Renal pelvis (tissue), 4 donors: ENCODE data around the gene OTOG. TPM values are rescaled to one million over a fixed set of nuclear protein-coding genes. Genes with fewer than 3 reads are reported as not detected.

ENCODE experiments used
- DNase-seq: peaks from one replicate; pipeline ENCODE4 v3.0.0-alpha.2; 2013
- polyA plus RNA-seq, 3 donors: library from polyadenylated mRNA; unstranded; fragments of 120-200 nt; gene quantifications; one replicate each; pipeline ENCODE4 v1.2.1, GENCODE V29; 2013; ENCODE audit not compliant: insufficient read length in 3 of 3

OTOG gene
- polyA plus RNA-seq, 3 donors: 0.13 to 0.66 (median 0.59) TPM

DNA sequence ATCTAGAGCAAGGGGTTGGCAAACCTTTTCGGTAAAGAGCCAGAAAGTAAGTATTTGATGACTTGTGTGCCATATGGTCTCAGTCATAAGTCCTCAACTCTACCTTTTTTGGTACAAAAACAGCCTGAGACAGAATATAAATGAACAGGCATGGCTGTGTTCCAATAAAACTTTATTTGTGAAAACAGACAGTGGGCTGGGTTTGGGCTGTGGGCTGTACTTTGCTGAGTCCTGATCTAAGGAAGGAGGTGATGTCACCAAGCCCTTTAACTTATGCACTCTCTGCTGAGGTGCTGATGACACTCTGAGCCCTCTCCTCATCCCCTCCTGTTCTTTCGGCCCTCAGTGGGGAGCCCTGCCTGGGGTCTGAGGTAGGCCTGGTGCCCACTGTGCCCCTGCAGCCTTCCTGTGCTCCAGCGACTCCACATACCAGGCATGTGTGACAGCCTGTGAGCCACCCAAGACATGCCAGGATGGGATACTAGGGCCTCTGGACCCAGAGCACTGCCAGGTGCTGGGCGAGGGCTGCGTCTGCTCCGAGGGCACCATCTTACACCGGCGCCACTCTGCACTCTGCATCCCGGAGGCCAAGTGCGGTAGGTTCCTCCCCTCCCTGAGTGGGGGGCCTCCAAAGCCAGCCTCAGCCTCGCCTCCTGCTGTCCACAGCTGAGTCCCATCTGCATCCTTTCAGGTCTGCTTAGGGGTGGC, 86.4 kb downstream of the OTOG start:
- DNase-seq: no peak

DNA sequence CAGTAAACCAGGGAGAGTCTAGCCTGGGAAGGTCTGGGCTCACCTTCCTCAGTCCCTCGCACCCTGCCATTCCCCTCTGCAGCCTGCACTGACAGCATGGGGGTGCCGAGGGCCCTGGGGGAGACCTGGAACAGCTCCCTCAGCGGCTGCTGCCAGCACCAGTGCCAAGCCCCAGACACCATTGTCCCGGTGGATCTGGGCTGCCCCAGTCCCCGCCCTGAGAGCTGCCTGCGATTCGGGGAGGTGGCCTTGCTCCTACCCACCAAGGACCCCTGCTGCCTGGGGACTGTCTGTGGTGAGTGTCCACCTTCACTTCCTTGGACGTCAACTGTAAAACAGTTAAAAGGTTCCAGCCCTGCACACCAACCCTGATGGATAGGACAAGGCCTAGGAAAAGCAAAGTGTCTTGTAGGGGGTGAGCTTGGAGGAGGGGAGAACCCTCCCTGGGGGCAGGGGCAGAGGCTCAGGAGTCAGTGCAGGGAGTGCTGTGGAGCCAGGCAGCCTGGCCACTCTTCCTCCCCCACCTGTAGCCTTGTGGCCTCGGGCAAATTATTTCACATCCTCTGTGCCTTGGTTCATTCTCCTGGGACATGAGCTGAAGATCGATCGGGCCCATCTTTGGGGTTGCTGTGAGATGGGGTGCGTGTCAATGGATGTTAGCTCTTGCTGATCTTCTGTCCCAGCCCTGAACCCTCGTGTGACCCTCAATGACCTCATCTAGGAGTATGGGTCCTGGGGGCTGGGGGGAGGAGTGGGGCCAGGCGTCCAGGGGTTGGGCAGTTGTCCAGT, 87.1 kb downstream of the OTOG start:
- no peak for DNase-seq

DNA sequence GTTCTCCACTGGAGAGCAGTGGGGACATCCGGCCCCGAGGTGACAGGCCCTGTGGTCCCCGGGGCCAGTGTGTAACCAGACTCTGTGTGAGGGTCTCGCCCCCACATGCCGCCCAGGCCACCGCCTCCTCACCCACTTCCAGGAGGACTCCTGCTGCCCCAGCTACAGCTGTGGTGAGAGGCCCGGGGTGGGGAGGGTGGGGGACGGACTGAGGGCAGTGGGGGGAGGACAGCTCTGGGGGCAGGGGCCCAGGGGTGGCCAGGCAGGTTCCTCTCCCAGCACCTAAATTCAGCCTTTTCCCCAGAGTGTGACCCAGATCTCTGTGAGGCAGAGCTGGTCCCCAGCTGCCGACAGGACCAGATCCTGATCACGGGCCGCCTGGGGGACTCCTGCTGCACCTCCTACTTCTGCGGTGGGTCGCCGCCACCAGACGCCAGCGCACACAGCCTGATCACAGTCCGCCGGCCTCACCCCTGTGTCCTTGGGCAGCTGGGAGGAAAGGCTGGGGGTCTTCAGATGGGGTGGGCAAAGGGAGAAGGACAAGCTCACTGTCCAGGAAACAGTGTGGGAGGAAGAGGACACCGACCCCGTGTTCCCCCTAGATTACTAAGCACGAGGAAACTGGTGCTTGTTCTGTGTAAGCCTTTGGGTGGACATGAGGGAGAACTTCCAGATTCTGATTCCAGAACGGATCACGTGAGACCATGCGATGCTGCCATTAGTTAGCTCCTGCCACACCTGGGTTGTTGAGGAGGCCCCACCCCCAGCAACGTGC, 87.9 kb downstream of the OTOG start:
- no peak for DNase-seq

DNA sequence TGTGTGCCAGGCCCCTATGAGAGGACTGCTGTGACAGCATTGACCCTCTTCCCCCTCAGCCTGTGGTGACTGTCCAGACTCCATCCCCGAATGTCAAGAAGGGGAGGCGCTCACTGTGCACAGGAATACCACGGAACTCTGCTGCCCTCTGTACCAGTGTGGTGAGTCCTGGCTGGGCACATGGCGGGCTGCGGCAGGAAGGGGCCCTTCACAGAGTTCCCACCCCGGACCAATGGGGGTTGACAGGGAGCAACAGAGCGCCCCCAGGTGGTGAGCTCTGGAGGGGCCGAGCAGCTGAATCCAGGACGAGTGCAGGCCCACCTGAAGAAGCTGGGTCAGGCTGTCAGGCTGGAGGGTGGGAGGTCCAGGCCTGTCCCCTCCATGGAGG, 88.5 kb downstream of the OTOG start:
- no peak for DNase-seq

DNA sequence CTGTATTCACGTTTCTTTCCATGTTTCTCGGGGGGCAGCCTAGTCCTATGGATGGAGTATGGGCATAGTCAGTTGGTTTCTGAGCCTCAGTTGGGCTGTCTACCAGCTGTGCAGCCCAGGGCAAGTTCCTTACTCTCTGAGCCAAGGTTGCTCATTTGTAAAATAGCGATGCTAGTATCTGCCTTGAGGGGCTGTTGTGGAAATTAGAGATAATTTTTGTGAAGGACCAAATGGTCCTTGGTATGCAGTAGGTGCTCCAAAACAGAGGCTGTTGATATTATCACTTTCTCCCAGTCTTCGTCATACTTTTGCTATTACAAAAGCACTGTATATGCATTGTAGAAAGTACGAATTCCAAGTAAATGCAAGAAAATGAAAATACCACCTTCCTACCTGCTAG, 89.7 kb downstream of the OTOG start:
- DNase-seq: no peak

DNA sequence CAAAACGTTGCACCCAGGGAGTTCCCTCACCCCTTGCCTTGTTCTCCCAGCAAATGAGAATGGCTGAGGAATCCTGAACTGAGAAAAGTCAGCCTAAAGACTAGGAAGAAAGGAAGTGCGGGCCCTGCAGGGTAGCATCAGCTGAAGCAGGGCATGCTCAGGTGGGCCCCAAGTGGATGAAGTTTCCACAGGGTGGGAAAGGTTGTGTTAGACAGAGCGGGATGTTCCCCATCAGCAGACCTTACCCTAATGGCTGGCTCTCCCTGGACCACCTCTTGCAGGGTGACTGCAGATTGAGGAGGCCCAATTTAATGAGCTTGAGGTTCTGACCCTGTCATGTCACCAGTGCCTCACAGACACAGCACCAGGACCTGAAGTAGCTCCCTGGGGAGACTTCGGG, 90.8 kb downstream of the OTOG start:
- no peak for DNase-seq

DNA sequence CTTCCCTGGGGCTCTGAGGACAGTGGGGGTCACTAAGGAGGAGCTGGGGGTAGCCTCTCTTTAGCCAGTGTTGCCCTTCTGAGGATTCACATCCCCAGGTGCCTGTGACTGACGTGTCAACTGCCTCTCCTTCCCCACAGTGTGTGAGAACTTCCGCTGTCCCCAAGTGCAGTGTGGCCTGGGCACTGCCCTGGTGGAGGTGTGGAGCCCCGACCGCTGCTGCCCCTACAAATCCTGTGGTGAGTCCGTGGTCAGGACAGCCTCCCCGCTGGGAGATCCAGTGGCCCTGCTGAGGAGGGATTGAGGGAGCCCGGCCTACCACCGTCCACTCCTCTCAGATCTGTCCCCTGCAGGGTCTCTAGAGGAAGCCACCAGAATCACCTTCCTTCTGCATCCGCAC, 91.3 kb downstream of the OTOG start:
- no peak for DNase-seq

DNA sequence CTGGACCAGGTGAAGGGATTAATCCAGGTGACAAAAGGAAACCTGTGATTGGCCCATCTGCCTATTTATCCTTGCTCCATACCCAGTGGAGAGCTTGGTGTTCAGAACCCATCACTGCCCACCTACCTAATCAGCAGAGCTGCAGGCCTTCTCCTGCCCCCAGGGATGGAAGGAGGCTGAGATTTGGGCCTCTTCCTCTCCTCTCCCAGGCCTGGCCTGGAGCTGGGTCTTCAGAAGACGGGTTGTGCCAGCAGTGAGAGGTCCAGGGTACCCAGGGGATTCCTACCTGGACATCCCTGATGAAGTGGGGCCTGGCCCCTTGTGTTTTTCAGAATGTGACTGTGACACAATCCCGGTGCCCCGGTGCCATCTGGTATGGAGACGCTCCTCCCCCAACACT, 92.0 kb downstream of the OTOG start:
- no peak for DNase-seq

DNA sequence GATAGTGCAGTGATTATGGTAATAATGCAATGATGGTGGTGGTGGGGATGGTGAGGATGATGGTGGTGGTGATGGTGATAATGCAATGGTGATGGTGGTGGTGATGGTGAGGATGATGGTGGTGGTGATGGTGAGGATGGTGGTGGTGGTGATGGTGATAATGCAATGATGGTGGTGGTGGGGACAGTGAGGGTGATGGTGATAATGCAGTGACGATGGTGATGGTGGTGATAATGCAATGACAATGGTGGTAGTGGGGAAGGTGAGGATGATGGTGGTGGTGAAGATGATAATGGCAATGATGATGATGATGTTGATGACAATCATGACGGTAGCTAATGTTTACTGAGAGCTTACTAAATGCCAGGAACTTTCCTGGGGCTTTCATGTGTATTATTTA, 92.7 kb downstream of the OTOG start:
- DNase-seq: no peak

DNA sequence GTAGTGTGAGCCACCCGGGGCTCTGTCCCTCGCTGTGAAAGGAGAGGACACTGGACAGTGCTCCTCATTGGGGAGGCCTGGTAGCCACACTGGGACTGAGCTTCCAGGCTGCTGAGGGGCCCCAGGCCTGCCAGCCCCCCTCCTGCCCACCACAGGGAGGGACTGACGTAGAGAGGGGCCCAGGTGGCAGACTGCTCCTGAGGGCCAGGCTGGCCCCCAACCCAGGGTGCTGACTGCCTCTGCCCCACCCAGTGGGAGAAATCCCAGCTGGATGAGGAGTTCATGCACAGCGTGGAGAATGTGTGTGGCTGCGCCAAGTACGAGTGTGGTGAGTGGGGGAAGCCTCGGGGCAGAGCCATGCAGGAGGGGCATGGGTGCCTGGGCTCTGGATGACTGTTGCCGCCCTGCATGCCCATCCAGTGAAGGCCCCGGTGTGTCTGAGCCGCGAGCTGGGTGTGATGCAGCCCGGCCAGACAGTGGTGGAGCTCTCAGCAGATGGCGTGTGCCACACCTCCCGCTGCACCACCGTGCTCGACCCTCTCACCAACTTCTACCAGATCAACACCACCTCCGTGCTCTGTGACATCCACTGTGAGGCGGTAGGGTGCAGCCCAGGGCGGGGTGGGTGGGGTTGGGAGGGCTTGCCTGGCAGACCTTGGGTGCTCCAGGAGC, 93.6 kb downstream of the OTOG start:
- DNase-seq: no peak

DNA sequence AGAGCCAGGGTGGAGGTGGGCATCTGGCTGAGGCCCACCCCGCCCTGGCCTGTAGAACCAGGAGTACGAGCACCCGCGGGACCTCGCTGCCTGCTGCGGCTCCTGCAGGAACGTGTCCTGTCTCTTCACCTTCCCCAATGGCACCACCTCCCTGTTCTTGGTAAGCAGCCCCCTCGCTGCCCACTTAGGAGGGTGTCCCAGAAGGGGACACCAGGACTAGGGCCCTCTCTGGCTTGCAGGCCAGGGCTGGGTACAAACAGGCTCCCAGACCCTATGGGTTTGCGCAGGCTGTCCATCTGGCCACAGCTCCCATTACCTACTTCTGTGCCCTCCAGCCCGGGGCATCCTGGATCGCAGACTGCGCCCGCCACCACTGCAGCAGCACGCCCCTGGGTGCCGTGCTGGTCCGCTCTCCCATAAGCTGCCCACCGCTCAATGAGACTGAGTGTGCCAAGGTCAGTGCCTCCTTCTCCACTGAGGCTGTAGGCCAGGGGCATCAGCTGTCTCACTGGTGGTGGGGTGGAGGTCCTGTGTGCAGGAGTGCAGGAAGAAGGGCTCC, 94.8 kb downstream of the OTOG start:
- no peak for DNase-seq

DNA sequence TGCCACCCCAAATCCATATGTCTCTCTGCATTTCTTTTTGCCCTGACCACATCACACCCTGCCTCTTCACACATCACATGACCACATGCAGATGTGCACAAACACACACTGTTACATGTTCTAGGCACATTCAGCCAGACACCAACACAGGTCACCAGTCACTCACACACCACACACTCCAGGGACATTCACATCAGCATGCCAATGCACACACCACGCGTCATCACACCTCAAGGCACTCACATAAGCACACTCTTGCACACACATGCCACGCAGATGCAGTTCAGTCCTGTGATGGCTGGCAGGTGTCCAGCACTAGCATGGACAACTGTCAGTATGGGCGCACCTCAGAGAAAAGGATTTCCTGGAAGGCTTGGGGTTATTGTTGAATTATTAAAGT, 95.3 kb downstream of the OTOG start:
- no peak for DNase-seq

DNA sequence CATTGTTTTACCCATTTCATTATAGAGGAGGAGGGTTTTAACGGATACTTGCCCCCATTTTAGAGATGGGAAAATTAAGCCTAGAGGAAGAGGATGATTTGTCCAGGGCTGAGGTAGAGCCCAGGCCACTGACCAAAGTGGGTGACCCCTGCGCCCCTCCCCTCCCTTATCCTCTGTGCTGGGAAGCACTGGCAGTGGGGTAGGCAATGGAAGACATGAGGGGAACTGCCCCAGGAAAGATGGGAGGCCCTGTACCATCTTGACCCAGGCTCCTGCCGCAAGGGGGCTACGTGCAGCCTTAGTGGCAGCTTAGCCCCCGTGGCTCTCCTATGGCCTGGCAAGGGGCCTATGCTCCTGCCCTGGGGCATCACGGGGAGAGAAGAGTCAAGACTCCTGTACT, 95.9 kb downstream of the OTOG start:
- no peak for DNase-seq

DNA sequence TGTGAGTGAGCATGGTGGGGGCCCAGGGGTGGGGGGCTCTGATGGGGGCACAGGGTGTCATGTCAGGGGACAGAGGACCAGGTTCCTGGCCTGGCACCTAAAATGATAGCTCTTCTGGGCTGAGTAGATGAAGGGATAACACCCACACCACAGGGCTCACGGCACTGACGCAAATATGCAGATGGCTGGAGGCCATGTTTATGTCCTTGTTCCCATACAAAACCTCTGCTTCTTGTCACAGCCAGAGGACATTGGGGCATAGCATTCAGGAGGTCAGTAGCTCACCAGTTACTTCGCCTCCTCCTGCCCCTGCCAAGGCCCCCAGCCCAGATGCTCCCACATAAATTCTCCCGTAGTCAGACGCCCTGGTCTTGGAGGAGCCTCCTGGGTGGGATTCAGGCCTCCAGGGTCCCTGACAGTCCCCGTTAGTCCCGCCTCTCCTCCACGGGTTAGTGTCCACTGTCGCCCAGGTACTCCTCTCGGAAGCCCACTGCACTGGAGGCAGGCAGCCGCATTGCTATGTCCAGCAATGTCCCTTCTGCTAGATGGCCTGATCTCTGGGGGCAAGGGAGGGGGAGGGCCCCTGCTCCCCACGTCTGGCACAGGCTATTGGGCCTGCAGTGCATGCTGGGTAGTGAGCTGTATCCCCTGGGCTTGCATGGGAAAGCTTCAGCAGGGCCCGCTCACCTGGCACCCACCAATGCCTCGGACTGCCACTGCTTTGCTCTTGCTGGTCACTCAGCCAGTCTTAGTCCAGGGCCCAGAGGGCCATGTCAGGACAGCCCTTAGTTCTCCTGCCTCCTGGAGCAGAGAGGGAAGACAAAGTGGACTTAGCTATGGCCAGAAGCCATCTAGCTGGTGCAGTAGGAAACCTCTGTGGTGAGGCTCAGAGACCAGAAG, 96.7 kb downstream of the OTOG start:
- DNase-seq: no peak

DNA sequence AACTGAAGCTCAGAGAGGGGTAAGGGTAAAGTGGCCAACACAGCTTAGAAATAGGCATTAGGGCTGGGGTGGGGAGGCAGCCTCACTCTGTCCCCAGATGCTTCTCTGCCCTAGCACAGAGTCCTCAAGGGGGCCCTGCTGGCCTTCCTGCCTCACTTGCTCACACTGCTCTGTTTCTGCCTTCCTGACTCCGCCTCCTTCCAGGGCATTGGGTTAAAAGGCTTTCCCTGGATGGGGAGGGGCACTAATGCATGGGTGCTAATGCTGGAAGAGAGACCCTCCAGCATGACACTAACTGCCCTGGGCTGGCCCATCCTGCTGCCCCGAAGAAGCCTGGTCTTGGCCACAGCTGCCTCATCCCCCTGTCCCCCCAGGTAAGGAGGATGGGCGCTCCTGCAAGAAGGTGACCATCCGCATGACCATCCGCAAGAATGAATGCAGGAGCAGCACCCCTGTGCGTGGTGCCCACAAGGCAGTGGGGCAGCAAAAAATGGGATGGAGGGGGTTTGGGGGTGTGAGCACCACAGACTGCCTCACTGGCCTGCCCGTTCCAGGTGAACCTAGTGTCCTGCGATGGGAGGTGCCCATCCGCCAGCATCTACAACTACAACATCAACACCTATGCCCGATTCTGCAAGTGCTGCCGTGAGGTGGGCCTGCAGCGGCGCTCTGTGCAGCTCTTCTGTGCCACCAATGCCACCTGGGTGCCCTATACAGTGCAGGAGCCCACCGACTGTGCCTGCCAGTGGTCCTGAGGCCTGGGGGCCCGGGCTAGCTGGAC, 98.3 kb downstream of the OTOG start:
- DNase-seq: no peak

DNA sequence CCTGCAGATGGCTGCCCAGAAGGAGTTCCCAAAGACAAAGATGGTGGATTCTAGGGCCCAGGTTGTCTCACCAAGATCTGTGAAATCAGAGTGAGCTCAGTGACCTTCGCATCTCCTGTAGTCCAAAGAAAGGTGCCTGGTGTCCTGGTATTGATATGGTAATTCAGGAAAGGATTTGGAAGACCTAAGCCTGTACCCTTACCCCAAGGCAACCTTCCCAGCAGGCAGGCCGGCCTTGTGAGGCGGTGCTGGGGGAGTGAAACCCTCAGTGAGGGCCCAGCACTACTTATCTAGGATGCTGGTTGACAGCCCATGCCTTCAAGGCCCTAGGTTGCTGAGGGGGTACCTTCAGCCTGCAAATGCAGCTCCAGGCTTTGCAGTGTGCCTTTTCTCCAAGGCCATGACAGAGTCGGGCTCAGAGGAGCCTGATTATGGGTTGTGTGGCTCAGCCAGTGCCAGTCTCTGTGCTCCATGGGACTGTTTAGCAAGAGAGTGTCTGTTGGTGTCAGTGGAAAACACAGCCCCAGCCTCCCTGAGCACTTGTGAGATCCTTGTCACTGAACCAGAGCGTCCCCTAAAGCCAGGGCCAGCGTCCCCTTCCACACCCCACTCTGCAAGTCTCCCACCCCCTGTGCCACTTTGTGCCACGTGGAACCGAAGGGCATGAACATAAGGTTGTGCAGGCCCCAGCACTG, 99.5 kb downstream of the OTOG start:
- DNase-seq: no peak

DNA sequence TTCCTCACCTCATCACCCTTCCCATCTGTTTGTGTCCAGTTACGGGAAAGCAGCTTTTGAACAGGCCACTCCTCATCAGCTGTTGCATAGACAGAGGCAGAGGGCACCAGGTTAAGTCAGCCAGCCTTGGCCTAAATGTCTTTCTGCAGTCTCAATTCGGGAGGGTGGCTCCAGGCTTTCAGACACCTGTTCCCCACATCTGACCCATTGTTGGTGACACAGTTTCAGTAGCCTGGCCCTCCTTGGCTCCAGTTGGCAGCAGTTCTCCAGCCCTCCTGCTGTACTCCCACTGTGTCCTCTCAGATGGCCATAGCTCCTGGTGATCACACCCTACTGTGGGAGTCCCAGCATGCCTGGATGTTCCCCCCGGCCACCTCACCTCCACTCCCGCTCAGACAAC, 101.5 kb downstream of the OTOG start:
- no peak for DNase-seq

DNA sequence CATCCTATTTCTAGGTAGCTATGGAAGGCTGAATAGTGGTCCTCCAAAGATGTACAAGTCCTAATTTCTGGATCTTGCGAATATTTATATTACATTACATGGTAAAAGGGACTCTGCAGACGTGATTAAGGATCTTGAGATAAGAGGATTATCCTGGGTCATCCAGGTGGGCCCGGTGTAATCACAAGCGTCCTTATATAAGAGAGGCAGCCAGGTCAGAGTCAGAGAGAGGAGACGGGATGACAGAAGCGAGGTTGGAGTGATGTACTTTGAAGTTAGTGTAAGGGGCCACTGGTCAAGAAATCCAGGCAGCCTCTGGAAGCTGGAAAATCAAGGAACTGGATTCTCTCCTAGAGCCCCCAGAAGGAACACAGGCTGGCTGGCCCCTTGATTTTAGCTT, 102.2 kb downstream of the OTOG start:
- DNase-seq: no peak

DNA sequence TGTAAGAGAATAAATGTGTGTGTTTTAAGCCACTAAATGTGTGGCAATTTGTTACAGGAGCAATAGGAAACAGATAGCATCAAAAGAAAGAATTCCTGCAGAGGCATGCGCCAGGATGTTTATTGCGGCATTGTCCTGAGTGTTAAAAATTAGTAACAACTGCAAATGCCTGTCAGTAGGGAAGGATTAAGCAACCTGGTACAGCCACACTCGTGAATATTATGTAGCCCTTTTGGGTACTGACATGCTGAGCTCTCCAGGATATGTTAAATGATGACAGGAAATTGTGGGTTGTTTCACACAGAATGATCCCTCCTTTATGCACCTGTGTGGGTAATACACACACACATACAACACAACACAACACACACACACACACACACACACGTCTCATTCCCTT, 102.6 kb downstream of the OTOG start:
- DNase-seq: no peak
